Gastroesophageal sphincter (tissue), 3 donors: ENCODE results near the gene WASHC2A.

Experiments used
- POLR2A ChIP-seq, 2 donors: fragments of 450-650 bp; IDR thresholded peaks; one replicate each; pipeline ENCODE4 v1.6.1; 2017; ENCODE audit warnings: antibody characterized with exemption in 2 of 2, mild to moderate bottlenecking in 2 of 2, moderate library complexity in 1 of 2
- POLR2AphosphoS5 ChIP-seq: sonication (generic); formaldehyde crosslinking; IDR thresholded peaks from one replicate; pipeline ENCODE4 v1.6.1; 2017; ENCODE audit warnings: antibody characterized with exemption
- TF ChIP-seq, protein P1 (sequence below), 4 experiments: fragments of 200-600 bp in 2 of 4; fragments of 450-650 bp in 2 of 4; sonication (generic) in 1 of 4; IDR thresholded peaks; one replicate each; pipeline ENCODE4 v1.5.1; 2017 to 2019; ENCODE audit warnings: antibody characterized with exemption in 4 of 4, mild to moderate bottlenecking in 2 of 4, moderate library complexity in 2 of 4

GRCh38 chr10:50025627-50026026 lies 42.1 kb upstream of the WASHC2A start:
- TF ChIP-seq, protein P1, sequence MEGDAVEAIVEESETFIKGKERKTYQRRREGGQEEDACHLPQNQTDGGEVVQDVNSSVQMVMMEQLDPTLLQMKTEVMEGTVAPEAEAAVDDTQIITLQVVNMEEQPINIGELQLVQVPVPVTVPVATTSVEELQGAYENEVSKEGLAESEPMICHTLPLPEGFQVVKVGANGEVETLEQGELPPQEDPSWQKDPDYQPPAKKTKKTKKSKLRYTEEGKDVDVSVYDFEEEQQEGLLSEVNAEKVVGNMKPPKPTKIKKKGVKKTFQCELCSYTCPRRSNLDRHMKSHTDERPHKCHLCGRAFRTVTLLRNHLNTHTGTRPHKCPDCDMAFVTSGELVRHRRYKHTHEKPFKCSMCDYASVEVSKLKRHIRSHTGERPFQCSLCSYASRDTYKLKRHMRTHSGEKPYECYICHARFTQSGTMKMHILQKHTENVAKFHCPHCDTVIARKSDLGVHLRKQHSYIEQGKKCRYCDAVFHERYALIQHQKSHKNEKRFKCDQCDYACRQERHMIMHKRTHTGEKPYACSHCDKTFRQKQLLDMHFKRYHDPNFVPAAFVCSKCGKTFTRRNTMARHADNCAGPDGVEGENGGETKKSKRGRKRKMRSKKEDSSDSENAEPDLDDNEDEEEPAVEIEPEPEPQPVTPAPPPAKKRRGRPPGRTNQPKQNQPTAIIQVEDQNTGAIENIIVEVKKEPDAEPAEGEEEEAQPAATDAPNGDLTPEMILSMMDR (IDR thresholded peaks at IDR 0.05): no peak
- TF ChIP-seq POLR2AphosphoS5 (no peak), POLR2A (IDR thresholded peaks at IDR 0.05) (no peak)
